Hepatocyte (in vitro differentiated cells): ENCODE data around the gene UNC45B.

ENCODE experiments used
- CTCF ChIP-seq: fragments of 200-600 bp; sonication (generic); IDR thresholded peaks from 2 replicates; pipeline ENCODE4 v1.5.1; 2016; ENCODE audit warnings: antibody characterized with exemption, mild to moderate bottlenecking; ENCODE audit not compliant: poor library complexity
- EZH2 ChIP-seq: fragments of 200-600 bp; sonication (generic); IDR thresholded peaks from 2 replicates; pipeline ENCODE4 v1.6.1; 2016; ENCODE audit warnings: antibody characterized with exemption, mild to moderate bottlenecking, borderline replicate concordance
- EZH2phosphoT487 ChIP-seq: fragments of 200-600 bp; sonication (generic); IDR thresholded peaks from one replicate; pipeline ENCODE4 v1.6.1; 2018; ENCODE audit warnings: antibody characterized with exemption, mild to moderate bottlenecking, low read depth, moderate library complexity; ENCODE audit not compliant: unreplicated experiment, severe bottlenecking

DNA sequence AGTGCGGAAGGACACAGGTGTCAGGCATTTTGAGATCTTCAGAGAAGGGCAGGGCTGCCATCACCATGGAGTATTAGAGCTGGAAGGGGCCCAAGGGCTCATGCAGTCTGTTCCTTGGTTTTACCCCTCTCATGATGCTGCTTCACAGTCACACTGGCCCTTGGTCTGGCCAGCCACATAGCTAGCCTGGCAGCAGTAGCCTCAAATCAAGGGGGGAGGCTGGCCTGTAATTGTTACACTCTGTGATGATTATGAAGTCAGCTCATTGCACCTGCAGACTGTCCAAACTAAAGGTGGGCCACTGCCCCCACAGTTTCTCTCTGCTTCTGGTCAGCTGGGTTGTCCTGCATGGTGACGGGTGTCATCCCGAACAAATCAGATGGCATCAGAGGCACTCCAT, 26.3 kb upstream of the UNC45B start, which contains the start of gene FNDC8:
- TF ChIP-seq CTCF, result no peak
- TF ChIP-seq EZH2, result no peak
- no peak for TF ChIP-seq EZH2phosphoT487
